Measurements from ENCODE around the gene PCDHA9. TPM values are rescaled to one million over a fixed set of nuclear protein-coding genes. Genes with fewer than 3 reads are reported as not detected.
"Not testable (repeated sequence)": the region's sequence is repeated elsewhere in the genome, so short reads cannot be mapped to it uniquely, and the experiment has no call there.

Gene PCDHA9
- total RNA-seq, 1 donor from 2014 or later: not detected

DNA sequence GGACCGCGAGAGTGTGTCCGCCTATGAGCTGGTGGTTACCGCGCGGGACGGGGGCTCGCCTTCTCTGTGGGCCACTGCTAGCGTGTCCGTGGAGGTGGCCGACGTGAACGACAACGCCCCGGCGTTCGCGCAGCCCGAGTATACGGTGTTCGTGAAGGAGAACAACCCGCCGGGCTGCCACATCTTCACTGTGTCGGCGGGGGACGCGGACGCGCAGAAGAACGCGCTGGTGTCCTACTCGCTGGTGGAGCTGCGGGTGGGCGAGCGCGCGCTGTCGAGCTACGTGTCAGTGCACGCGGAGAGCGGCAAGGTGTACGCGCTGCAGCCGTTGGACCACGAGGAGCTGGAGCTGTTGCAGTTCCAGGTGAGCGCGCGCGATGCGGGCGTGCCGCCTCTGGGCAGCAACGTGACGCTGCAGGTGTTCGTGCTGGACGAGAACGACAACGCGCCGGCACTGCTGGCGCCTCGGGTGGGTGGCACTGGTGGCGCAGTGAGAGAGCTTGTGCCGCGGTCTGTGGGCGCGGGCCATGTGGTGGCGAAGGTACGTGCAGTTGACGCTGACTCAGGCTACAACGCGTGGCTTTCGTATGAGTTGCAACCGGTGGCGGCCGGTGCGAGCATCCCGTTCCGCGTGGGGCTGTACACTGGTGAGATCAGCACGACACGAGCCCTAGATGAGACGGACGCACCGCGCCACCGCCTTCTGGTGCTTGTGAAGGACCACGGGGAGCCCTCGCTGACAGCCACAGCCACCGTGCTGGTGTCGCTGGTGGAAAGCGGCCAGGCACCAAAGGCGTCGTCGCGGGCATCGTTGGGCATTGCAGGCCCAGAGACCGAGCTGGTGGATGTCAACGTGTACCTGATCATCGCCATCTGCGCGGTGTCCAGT, 12.3 kb upstream of the PCDHA9 start:
- no peak for DNase-seq (ENCODE audit: low read depth, low spot score)

DNA sequence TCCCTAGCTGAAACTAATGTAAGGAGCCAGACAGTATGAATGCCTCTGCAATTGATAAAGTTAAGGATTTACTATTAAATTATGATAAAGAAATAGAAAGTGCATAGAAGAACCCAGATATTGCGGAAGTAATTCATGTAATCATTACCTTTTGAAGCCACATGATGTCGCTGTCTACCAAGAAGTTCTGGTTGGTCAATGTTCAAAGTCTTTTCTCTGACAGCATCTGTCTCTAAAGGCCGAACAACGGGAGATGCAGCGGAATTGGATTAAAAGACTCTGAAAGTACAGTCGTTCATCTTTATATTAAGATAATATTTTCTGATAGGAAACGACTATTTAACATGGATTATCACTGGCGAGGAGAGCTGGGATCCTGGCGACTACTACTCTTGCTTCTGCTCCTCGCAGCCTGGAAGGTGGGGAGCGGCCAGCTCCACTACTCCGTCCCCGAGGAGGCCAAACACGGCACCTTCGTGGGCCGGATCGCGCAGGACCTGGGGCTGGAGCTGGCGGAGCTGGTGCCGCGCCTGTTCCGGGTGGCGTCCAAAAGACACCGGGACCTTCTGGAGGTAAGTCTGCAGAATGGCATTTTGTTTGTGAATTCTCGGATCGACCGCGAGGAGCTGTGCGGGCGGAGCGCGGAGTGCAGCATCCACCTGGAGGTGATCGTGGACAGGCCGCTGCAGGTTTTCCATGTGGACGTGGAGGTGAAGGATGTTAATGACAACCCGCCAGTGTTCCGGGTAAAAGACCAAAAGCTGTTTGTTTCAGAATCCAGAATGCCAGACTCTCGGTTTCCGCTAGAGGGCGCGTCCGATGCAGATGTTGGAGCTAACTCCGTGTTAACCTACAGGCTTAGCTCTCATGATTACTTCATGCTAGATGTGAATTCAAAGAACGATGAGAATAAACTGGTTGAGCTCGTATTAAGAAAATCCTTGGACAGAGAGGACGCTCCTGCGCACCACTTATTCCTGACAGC, 6.9 kb upstream of the PCDHA9 start, which contains the start of gene PCDHA8:
Gene PCDHA8, plus strand, starts transcription at position 210 of the 985 bp plus-strand sequence. Its CDS starts 135 bp downstream, at position 345.
- DNase-seq (ENCODE audit: low read depth, low spot score): no peak

DNA sequence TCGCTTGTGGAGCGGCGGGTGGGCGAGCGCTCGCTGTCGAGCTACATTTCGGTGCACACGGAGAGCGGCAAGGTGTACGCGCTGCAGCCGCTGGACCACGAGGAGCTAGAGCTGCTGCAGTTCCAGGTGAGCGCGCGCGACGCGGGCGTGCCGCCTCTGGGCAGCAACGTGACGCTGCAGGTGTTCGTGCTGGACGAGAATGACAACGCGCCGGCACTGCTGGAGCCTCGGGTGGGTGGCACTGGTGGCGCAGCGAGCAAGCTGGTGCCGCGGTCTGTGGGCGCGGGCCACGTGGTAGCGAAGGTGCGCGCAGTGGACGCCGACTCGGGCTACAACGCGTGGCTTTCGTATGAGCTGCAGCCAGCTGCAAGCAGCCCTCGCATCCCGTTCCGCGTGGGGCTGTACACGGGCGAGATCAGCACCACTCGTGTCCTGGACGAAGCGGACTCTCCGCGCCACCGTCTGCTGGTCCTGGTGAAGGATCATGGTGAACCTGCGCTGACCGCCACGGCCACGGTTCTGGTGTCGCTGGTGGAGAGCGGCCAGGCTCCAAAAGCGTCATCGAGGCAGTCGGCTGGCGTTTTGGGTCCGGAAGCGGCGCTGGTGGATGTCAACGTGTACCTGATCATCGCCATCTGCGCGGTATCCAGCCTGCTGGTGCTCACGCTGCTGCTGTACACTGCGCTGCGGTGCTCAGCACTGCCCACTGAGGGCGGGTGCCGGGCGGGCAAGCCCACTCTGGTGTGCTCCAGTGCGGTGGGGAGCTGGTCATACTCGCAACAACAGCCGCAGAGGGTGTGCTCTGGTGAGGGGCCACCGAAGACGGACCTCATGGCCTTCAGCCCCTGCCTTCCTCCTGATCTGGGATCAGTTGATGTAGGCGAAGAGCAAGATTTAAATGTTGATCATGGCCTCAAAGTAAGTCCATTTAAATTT, 5.1 kb upstream of the PCDHA9 start:
- DNase-seq (ENCODE audit: low read depth, low spot score): no peak

DNA sequence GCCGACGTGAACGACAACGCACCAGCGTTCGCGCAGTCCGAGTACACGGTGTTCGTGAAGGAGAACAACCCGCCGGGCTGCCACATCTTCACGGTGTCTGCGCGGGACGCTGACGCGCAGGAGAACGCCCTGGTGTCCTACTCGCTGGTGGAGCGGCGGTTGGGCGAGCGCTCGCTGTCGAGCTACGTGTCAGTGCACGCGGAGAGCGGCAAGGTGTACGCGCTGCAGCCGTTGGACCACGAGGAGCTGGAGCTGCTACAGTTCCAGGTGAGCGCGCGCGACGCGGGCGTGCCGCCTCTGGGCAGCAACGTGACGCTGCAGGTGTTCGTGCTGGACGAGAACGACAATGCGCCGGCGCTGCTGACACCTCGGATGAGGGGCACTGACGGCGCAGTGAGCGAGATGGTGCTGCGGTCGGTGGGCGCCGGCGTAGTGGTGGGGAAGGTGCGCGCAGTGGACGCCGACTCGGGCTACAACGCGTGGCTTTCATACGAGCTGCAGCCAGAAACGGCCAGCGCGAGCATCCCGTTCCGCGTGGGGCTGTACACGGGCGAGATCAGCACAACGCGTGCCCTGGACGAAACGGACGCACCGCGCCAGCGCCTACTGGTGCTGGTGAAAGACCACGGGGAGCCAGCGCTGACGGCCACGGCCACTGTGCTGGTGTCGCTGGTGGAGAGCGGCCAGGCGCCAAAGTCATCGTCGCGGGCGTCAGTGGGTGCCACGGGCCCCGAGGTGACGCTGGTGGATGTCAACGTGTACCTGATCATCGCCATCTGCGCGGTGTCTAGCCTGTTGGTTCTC, 1.9 kb downstream of the PCDHA9 start:
- not testable (repeated sequence) for DNase-seq (ENCODE audit: low read depth, low spot score)

DNA sequence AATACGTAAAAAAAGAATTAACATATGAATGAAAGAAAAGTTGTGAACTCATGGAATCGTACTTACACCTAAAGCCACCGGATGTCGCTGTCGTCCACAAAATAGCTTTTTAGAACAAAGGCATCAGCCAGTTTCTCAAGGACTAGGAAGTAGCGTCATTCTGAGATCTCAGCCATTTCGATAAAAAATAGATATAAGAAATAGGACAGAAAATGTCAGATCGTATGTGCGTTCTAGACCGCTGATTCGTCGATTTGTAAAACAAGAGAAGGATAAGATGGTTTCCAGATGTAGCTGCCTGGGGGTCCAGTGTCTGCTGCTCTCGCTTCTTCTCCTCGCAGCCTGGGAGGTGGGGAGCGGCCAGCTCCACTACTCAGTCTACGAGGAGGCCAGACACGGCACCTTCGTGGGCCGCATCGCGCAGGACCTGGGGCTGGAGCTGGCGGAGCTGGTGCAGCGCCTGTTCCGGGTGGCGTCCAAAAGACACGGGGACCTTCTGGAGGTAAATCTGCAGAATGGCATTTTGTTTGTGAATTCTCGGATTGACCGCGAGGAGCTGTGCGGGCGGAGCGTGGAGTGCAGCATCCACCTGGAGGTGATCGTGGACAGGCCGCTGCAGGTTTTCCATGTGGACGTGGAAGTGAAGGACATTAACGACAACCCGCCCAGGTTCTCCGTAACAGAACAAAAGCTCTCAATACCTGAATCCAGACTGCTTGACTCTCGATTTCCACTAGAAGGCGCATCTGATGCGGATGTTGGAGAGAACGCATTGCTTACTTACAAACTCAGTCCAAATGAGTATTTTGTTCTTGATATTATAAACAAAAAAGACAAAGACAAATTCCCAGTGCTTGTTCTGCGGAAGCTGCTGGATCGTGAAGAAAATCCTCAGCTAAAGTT, 7.8 kb downstream of the PCDHA9 start, which contains the start of gene PCDHA10:
Gene PCDHA10, plus strand, starts transcription at position 126 of the 903 bp plus-strand sequence. Its CDS starts 152 bp downstream, at position 278.
- DNase-seq (ENCODE audit: low read depth, low spot score): no peak

DNA sequence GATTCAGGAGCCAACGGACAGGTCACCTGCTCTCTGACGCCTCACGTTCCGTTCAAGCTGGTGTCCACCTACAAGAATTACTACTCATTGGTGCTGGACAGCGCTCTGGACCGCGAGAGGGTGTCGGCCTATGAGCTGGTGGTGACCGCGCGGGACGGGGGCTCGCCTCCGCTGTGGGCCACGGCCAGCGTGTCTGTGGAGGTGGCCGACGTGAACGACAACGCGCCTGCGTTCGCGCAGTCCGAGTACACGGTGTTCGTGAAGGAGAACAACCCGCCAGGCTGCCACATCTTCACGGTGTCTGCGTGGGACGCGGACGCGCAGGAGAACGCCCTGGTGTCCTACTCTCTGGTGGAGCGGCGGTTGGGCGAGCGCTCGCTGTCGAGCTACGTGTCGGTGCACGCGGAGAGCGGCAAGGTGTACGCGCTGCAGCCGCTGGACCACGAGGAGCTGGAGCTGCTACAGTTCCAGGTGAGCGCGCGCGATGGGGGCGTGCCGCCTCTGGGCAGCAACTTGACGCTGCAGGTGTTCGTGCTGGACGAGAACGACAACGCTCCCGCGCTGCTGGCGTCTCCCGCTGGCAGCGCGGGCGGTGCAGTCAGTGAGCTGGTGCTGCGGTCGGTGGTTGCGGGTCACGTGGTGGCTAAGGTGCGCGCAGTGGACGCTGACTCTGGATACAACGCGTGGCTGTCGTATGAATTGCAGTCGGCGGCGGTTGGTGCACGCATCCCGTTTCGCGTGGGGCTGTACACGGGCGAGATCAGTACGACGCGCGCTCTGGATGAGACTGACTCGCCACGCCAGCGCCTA, 9.2 kb downstream of the PCDHA9 start:
- DNase-seq (ENCODE audit: low read depth, low spot score): no peak

DNA sequence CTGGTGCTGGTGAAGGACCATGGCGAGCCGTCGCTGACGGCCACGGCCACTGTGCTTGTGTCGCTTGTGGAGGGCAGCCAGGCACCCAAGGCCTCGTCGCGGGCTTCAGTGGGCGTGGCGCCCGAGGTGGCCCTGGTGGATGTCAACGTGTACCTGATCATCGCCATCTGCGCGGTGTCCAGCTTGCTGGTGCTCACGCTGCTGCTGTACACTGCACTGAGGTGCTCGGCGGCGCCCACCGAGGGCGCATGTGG, 9.7 kb downstream of the PCDHA9 start:
- no peak for DNase-seq (ENCODE audit: low read depth, low spot score)

DNA sequence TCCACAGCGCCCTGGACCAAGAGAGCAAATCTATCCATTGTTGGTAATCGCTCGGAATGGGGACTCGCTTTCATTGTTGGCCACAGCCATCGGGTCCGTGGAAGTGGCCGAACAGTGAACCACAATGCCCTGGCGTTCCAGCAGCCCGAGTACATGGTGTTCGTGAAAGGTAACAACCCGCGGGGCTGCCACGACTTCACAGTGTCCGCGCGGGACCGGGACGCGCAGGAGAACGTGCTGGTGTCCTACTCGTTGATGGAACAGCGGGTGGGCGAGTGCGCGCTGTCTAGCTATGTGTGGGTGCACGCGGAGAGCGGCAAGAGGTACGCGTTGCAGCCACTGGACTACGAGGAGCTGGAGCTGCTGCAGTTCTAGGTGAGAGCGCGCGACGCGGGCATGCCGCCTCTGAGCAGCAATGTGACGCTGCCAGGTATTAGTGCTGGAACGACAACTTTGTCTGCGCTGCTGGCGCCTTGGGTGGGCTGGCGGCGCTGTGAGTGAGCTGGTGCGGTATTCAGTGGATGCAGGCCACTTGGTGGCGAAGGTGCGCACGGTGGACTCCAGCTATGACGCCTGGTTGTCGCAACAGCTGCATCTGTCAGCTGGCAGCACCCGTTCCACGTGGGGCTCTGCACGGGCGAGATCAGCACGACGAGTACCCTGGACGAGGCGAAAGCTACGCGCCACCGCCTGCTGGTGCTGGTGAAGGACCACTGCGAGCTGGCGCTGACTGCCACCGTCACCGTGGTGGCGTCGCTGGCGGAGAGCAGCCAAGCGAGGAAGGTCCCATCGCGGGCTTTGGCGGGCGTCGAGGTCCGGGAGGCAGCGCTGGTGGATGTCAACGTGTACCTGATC, 14.5 kb downstream of the PCDHA9 start:
- DNase-seq (ENCODE audit: low read depth, low spot score): no peak

DNA sequence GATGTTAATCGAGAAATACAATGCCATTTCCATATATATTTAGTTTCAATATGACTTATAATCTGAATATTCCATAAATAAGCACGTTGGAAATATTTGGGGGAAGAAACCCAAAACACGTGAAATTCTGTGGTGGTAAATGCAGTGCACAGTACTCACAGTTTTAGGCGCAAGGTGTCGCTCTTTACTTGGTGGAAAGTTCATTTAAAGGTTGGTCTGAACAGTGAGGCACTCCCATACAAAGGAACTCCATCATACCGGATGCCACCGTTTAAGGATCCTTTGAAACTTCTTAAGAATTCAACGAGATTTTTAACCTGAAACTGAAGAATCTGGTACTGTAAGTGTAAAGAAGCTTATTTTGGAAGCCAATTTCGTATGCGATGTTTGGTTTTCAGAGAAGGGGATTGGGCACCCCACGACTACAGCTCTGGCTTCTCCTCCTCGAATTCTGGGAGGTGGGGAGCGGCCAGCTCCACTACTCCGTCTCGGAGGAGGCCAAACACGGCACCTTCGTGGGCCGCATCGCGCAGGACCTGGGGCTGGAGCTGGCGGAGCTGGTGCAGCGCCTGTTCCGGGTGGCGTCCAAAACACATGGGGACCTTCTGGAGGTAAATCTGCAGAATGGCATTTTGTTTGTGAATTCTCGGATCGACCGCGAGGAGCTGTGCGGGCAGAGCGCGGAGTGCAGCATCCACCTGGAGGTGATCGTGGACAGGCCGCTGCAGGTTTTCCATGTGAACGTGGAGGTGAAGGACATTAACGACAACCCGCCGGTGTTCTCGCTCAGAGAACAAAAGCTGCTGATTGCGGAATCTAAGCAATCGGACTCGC, 20.8 kb downstream of the PCDHA9 start, which contains the start of gene PCDHA11:
Gene PCDHA11, plus strand, starts transcription at position 237 of the 834 bp plus-strand sequence. Its CDS starts 147 bp downstream, at position 384.
- no peak for DNase-seq (ENCODE audit: low read depth, low spot score)

DNA sequence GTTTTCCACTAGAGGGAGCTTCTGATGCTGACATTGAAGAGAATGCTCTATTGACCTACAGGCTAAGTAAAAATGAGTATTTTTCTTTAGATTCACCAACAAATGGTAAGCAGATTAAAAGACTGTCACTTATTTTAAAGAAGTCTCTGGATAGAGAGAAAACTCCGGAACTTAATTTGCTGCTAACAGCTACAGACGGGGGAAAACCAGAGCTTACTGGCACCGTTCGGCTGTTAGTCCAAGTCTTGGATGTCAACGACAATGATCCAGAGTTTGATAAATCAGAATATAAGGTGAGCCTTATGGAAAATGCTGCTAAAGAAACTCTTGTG, 21.3 kb downstream of the PCDHA9 start:
- DNase-seq (ENCODE audit: low read depth, low spot score): no peak

DNA sequence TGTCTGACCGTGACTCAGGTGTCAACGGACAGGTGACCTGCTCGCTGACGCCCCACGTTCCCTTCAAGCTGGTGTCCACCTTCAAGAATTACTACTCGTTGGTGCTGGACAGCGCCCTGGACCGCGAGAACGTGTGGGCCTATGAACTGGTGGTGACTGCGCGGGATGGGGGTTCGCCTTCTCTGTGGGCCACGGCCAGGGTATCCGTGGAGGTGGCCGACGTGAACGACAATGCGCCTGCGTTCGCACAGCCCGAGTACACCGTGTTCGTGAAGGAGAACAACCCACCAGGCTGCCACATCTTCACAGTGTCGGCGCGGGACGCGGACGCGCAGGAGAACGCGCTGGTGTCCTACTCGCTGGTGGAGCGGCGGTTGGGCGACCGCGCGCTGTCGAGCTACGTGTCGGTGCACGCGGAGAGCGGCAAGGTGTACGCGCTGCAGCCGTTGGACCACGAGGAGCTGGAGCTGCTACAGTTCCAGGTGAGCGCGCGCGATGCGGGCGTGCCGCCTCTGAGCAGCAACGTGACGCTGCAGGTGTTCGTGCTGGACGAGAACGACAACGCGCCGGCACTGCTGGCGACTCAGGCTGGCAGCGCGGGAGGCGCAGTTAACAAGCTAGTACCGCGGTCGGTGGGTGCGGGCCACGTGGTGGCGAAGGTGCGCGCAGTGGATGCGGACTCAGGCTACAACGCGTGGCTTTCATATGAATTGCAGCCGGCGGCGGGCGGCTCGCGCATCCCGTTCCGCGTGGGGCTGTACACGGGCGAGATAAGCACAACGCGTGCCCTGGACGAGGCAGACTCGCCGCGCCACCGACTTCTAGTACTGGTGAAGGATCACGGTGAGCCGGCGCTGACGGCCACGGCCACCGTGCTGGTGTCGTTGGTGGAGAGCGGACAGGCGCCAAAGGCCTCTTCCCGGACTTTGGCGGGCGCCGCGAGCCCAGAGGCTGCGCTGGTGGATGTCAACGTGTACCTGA, 22.3 kb downstream of the PCDHA9 start:
- DNase-seq (ENCODE audit: low read depth, low spot score): no peak

DNA sequence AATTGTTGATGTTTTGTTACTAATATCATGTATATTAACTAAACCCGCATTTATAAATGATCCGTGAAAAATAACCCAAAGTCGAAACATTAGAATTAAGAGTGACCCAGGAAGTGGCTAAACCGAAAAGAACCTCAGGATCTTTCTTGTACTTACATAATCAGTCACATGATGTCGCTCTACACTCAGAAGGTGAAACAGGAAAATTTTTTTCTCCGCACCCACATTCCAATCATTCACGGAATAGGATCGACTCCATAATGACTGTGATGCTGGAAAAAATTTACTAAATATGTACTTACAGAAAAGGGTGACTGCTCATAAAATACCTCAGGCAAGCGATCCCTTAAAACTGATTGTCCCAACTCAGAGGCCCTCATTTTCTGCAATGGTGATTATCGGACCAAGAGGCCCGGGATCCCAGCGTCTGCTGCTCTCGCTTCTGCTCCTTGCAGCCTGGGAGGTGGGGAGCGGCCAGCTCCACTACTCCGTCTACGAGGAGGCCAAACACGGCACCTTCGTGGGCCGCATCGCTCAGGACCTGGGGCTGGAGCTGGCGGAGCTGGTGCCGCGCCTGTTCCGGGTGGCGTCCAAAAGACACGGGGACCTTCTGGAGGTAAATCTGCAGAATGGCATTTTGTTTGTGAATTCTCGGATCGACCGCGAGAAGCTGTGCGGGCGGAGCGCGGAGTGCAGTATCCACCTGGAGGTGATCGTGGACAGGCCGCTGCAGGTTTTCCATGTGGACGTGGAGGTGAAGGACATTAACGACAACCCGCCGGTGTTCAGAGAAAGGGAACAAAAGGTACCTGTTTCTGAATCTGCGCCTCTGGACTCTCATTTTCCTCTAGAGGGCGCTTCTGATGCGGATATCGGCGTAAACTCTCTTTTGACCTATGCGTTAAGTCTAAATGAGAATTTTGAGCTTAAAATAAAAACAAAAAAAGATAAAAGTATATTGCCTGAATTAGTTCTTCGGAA, 27.2 kb downstream of the PCDHA9 start, which contains the start of gene PCDHA12:
Gene PCDHA12, plus strand, starts transcription at position 224 of the 981 bp plus-strand sequence. Its CDS starts 165 bp downstream, at position 389.
- DNase-seq (ENCODE audit: low read depth, low spot score): no peak

DNA sequence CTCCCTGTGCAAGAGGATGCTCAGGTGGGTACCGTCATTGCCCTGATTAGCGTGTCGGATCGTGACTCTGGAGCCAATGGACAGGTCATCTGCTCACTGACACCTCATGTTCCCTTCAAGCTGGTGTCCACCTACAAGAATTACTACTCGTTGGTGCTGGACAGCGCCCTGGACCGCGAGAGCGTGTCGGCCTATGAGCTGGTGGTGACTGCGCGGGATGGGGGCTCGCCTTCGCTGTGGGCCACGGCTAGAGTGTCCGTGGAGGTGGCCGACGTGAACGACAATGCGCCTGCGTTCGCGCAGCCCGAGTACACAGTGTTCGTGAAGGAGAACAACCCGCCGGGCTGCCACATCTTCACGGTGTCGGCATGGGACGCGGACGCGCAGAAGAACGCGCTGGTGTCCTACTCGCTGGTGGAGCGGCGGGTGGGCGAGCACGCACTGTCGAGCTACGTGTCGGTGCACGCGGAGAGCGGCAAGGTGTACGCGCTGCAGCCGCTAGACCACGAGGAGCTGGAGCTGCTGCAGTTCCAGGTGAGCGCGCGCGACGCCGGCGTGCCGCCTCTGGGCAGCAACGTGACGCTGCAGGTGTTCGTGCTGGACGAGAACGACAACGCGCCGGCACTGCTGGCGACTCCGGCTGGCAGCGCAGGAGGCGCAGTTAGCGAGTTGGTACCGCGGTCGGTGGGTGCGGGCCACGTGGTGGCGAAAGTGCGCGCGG, 28.5 kb downstream of the PCDHA9 start:
- DNase-seq (ENCODE audit: low read depth, low spot score): not testable (repeated sequence)
